Urinary bladder (tissue), 4 donors: ENCODE data around the gene BARHL1. TPM values are rescaled to one million over a fixed set of nuclear protein-coding genes. Genes with fewer than 3 reads are reported as not detected.
A peak's percentile ranks its signal among the peaks of the same experiment; 100 is the strongest.
"Not testable (repeated sequence)": the region's sequence is repeated elsewhere in the genome, so short reads cannot be mapped to it uniquely, and the experiment has no call there.

Source experiments
- DNase-seq: peaks from one replicate; pipeline ENCODE4 v3.0.0-alpha.2; 2015; ENCODE audit errors: extremely low spot score
- H3K27ac ChIP-seq: one replicate; pipeline ENCODE4 v1.5.1; 2013; ENCODE audit warnings: low read depth, mild to moderate bottlenecking, moderate library complexity
- H3K36me3 ChIP-seq: one replicate; pipeline ENCODE4 v1.6.1; 2013; ENCODE audit warnings: mild to moderate bottlenecking, moderate library complexity; ENCODE audit not compliant: insufficient read depth
- H3K4me1 ChIP-seq: one replicate; pipeline ENCODE4 v1.6.1; 2013; ENCODE audit warnings: mild to moderate bottlenecking, moderate library complexity; ENCODE audit not compliant: insufficient read depth
- H3K4me3 ChIP-seq: one replicate; pipeline ENCODE4 v1.5.1; 2013; ENCODE audit warnings: low read depth, low read length
- whole genome bisulfite sequencing: extraction: QIAGEN DNeasy Blood & Tissue Kit; methylation state at CpG from one replicate; pipeline ENCODE4 v1.1.7; 2013; 5-methylcytosine and 5-hydroxymethylcytosine counted together
- polyA plus RNA-seq: library from polyadenylated mRNA; stranded (reverse); fragments of 200-250 nt; gene quantifications from one replicate; pipeline ENCODE4 v1.2.3, GENCODE V29; 2013
- total RNA-seq: library from RNA; depleted of rRNA; stranded (reverse); fragments of >200 nt; gene quantifications from one replicate; pipeline ENCODE4 v1.2.3, GENCODE V29; 2014
- donor health status: healthy with polysubstance abuse.
- donor health status: healthy.

Gene BARHL1
- total and polyA plus RNA-seq, 2 donors: not detected

DNA sequence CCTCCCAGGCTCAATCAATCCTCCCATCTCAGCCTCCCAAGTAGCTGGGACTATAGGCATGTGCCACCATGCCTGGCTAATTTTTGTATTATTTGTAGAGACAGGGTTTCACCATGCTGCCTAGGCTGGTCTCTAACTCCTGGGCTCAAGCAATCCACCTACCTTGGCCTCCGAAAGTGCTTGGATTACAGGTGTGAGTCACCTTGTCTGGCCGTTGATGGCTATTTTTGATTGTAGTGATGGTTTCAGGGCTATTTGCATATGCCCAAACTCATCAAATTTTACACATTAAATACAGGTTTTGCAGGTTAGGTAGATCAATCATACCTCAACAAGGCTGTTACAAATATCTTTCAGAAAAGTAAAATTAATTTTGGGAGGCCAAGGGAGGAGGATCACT lies 13.6 kb upstream of the BARHL1 start:
- H3K4me1 ChIP-seq, H3K27ac ChIP-seq, H3K36me3 ChIP-seq, H3K4me3 ChIP-seq, DNase-seq: not testable (repeated sequence)
- 78% methylated on average over 2 of the region's 2 CpGs for WGBS

DNA sequence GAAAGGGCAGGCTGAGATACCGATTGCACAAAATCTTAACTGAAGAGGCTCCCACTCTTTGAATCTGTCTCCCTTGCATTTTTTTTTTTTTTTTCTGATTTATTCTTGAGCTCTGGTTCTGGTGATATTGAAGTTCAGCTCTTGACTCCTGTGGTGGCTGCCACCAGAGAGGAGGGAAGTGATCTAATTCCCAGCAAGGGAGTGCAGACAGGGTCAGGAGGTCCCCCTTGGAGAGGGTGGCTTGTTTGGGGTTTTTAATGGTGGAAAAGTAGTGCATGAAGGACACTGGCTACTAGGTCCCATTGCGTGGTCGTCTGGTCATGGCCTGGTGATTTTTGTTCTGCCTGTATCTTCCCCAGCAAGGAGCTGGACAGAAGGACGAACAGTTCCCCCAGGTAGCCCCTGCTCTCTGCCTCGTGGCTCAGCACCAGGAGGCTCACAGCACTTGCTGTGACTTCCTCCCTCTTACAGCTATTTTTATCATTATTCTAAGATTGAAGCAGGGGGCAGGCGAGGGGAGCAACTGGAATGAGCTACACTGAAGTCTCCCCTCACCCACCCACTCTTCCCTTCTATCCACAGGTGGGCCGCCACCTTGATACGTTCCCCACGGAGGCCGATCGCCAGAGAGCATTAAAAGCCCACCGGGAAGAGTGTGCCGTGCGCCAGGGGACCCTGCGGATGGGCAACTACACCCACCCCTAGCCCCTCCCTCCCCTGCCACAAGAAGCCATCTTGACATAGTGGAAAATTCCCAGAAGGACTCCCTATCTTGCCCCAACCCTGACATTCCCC lies 10.4 kb upstream of the BARHL1 start:
- H3K4me1 ChIP-seq: no peaks in the 10 kb centered on the region
- WGBS: 73% methylated on average over 15 of the region's 15 CpGs
- DNase-seq: no peak
- no peaks in the 10 kb centered on the region for H3K36me3 ChIP-seq
- H3K4me3 ChIP-seq: no peak overlapping the region
- no peak overlapping the region for H3K27ac ChIP-seq

- H3K4me1 ChIP-seq: no peaks in the 10 kb centered on the region
- WGBS: 29% methylated on average over 8 of the region's 8 CpGs
- H3K27ac ChIP-seq: no peak overlapping the region
- no peaks in the 10 kb centered on the region for H3K36me3 ChIP-seq
- DNase-seq: no peak
- no peak overlapping the region for H3K4me3 ChIP-seq
Observed at GRCh38 chr9:132572921-132573320, 9.5 kb upstream of the BARHL1 start.

- Histone ChIP-seq H3K4me3 (no peak overlapping the region), H3K27ac (no peak overlapping the region), H3K4me1 (no peaks in the 10 kb centered on the region), H3K36me3 (no peaks in the 10 kb centered on the region)
- 10% methylated on average over 16 of the region's 16 CpGs for WGBS
- peak; percentile 37 for DNase-seq
Observed at GRCh38 chr9:132575005-132575609, 7.3 kb upstream of the BARHL1 start.

DNA sequence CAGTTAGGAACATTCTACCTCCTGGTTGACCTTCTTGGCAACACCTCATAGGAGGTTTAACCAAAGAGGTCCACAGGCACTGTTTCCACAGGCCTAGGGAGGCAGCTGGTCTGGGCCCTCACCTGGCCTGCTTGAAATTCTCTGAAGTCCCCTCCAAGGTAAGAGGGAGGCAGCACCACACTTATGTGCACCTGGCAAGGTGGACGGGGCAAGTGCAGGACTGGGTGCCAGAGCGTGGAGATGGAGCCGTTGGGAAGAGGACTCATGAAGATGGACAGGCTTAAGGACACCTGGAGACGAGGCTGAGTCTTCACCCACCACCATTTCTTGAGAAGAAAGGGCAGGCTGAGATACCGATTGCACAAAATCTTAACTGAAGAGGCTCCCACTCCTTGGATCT lies 6.6 kb upstream of the BARHL1 start:
- Histone ChIP-seq H3K4me3 (no peak overlapping the region), H3K36me3 (no peaks in the 10 kb centered on the region), H3K27ac (no peak overlapping the region), H3K4me1 (no peaks in the 10 kb centered on the region)
- no peak for DNase-seq
- WGBS: 72% methylated on average over 5 of the region's 5 CpGs

- no peaks in the 10 kb centered on the region for H3K4me1 ChIP-seq
- H3K27ac ChIP-seq: no peak overlapping the region
- DNase-seq: no peak
- H3K4me3 ChIP-seq: no peak overlapping the region
- H3K36me3 ChIP-seq: no peaks in the 10 kb centered on the region
Observed at GRCh38 chr9:132577119-132577518, 5.3 kb upstream of the BARHL1 start.

- H3K27ac ChIP-seq: no peak overlapping the region
- H3K4me1 ChIP-seq: no peaks in the 10 kb centered on the region
- no peak for DNase-seq
- H3K4me3 ChIP-seq: no peak overlapping the region
- 36% methylated on average over 7 of the region's 7 CpGs for WGBS
- no peaks in the 10 kb centered on the region for H3K36me3 ChIP-seq
Observed at GRCh38 chr9:132578367-132578932, 4.0 kb upstream of the BARHL1 start.

DNA sequence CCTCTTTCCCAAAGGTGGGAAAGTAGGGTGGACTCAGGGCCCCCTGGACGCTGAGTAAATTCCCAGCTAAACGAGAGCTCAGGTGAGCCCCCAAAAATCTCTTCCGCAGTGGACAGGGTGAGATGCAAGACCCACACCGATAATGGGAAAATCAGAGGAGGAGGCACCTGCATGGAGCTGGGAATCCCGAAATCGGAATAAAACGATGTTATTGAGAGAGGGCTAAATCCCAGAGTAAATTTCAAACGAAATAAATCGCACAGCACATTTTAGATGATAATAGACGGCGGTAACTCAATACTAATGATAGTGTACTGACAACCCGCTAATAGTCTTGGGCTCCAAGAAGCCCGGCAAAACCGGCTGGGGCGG lies 3.0 kb upstream of the BARHL1 start:
- H3K27ac ChIP-seq: no peak overlapping the region
- no peaks in the 10 kb centered on the region for H3K4me1 ChIP-seq
- WGBS: 8% methylated on average over 15 of the region's 15 CpGs
- no peaks in the 10 kb centered on the region for H3K36me3 ChIP-seq
- no peak overlapping the region for H3K4me3 ChIP-seq
- no peak for DNase-seq

DNA sequence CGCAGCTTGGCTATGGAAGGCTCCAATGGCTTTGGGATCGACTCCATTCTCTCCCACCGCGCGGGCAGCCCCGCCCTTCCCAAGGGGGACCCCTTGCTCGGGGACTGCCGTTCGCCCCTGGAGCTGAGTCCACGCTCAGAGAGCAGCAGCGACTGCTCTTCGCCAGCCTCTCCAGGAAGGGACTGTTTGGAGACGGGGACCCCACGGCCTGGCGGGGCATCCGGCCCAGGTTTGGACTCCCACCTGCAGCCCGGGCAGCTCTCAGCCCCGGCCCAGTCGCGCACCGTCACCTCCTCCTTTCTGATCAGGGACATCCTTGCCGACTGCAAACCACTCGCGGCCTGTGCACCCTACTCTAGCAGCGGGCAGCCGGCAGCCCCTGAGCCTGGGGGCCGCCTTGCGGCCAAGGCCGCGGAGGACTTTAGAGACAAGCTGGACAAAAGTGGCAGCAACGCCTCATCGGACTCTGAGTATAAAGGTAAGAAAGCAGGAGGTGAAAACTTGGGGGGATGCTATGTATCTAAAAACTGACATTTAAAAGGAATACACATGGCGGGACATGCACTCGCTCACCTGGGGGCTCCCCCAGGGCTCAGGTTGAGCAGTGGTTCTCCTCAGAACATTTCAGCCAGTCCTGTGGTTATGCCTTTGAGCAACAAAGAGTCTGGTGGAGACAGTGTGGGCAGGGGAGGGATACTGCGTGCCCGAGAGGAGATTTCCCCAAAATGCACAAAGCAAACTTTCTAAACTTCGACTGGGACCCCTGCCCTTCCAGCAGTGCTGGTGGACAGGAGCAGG lies 579 bp downstream of the BARHL1 start:
- WGBS: 10% methylated on average over 37 of the region's 37 CpGs
- no peaks in the 10 kb centered on the region for H3K36me3 ChIP-seq
- no peaks in the 10 kb centered on the region for H3K4me1 ChIP-seq
- H3K27ac ChIP-seq: no peak overlapping the region
- no peak overlapping the region for H3K4me3 ChIP-seq
- DNase-seq: no peak

- no peaks in the 10 kb centered on the region for H3K36me3 ChIP-seq
- no peak overlapping the region for H3K4me3 ChIP-seq
- no peak overlapping the region for H3K27ac ChIP-seq
- DNase-seq: no peak
- 4% methylated on average over 8 of the region's 8 CpGs for WGBS
- no peaks in the 10 kb centered on the region for H3K4me1 ChIP-seq
Observed at GRCh38 chr9:132583584-132584304, 1.3 kb downstream of the BARHL1 start.

DNA sequence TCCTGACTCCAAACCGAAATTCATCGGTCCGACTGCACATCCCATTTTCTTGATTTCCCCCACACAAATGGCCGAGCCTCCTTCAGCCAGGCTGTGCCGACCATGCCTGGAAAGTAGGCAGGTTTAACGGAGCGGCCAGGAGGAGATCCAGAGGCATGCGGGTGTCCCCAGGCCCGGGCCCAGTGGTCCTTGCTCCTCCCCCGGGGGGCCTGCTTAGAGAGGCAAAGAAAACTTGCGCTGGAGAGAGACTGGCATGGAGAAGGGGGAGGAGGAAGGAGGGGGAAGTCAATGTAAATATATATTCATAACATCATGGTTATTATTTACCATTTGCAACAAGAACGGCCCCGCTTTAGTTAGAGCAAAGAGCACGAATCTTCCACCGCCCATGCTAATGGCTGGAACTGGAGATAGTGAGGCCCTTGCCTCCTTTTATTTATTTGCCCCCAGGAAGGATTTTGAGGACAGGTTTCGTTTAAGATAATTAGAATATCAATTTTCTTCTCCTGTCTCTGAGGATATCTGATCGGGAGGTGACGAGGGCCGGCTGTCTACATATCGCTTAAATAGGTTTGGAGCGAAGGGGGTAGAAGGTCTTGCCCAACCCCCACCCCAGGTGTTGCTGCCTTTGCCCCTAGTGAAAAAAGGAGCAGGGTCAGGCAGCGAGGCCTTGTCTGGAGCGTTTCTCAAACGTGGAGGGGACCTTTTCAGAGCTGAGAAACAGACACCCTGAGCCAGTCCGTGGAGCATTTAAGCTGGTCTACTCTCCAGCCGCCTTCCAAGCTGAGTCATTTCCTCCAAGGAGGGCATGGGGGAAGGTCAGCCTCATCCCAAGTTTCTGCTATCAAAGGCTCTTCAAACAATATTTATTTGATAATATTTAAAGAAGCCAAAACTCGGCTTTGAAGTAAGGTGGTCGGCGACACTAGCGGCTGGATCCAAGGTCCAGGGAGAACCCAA lies 2.5 kb downstream of the BARHL1 start:
- no peaks in the 10 kb centered on the region for H3K36me3 ChIP-seq
- WGBS: 7% methylated on average over 30 of the region's 30 CpGs
- no peak overlapping the region for H3K4me3 ChIP-seq
- DNase-seq: no peak
- no peaks in the 10 kb centered on the region for H3K4me1 ChIP-seq
- no peak overlapping the region for H3K27ac ChIP-seq

- no peak for DNase-seq
- Histone ChIP-seq H3K4me1 (no peaks in the 10 kb centered on the region), H3K36me3 (no peaks in the 10 kb centered on the region), H3K27ac (no peak overlapping the region), H3K4me3 (no peak overlapping the region)
- 5% methylated on average over 42 of the region's 42 CpGs for WGBS
Observed at GRCh38 chr9:132585954-132586829, 3.8 kb downstream of the BARHL1 start.
